GM12801 (cell line): ENCODE results near the gene PTPRG.

Source experiments
- CTCF ChIP-seq: IDR thresholded peaks from one replicate; pipeline ENCODE4 v1.5.1; 2011; ENCODE audit warnings: control low read depth; ENCODE audit not compliant: insufficient read length; ENCODE audit errors: extremely low read depth

PTPRG gene

GRCh38 chr3:61618871-61619270, 57.5 kb downstream of the PTPRG start:
- TF ChIP-seq CTCF, result no peak

- no peak for TF ChIP-seq CTCF
Observed at GRCh38 chr3:61620073-61620472, 58.7 kb downstream of the PTPRG start.

GRCh38 chr3:61624300-61624699, 62.9 kb downstream of the PTPRG start:
- TF ChIP-seq CTCF, result no peak

GRCh38 chr3:61625429-61625828, 64.1 kb downstream of the PTPRG start:
- no peak for TF ChIP-seq CTCF

GRCh38 chr3:61626484-61626883, 65.1 kb downstream of the PTPRG start:
- no peak for TF ChIP-seq CTCF

GRCh38 chr3:61627768-61628185, 66.4 kb downstream of the PTPRG start:
- TF ChIP-seq CTCF, result no peak

- no peak for TF ChIP-seq CTCF
Observed at GRCh38 chr3:61628636-61629035, 67.3 kb downstream of the PTPRG start.

GRCh38 chr3:61629442-61629841, 68.1 kb downstream of the PTPRG start:
- no peak for TF ChIP-seq CTCF
